ENCODE data around the gene PKP2. TPM values are rescaled to one million over a fixed set of nuclear protein-coding genes. Genes with fewer than 3 reads are reported as not detected.
A peak's percentile ranks its signal among the peaks of the same experiment; 100 is the strongest.

PKP2 gene
- total and polyA plus RNA-seq, 2 of the 13 experiments (the other 11 are each of a cell fraction or from before 2014, with no cell fraction given), result 15.1 to 25.3 TPM

DNA sequence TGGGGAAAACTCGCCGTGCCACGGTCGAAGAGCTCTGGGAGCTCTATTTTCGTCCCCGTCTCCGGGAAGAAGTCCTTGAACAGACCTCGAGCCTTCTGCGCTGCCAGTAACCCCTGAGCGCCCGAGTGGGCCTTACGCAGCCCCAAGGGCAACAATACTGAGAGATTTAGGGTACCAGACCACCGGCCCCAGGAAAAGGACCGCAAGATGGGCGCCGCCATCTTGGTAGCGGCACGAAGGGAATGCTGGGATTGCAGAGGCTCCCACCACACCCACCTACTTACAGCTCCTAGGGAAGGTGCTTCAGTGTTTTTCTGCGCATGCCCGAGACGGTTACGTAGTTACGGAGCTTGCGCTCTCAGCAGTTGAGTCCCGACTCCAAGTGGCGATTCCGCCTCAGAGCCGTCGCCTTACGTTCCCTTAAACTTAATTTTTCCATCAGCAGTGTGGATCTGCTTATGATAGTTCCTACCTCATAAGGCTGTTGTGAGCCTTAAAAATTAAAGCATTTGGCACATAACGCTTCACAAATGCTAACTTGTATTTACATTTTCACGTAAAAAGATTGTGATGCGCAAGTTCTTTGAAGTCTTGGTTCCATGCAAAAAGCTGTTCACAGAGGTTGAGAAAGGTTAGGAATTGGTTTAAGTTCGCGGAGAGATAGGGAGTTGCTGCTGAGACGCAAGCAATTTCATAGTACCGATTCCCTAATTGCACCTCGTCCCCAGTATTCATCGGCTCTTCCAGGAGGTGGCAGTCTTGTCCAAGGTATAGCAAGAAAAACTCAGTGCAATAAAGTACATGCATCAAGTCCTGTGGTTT, 140.7 kb downstream of the PKP2 start, which contains the start of gene YARS2 (continued):
- TF ChIP-seq, protein P1, sequence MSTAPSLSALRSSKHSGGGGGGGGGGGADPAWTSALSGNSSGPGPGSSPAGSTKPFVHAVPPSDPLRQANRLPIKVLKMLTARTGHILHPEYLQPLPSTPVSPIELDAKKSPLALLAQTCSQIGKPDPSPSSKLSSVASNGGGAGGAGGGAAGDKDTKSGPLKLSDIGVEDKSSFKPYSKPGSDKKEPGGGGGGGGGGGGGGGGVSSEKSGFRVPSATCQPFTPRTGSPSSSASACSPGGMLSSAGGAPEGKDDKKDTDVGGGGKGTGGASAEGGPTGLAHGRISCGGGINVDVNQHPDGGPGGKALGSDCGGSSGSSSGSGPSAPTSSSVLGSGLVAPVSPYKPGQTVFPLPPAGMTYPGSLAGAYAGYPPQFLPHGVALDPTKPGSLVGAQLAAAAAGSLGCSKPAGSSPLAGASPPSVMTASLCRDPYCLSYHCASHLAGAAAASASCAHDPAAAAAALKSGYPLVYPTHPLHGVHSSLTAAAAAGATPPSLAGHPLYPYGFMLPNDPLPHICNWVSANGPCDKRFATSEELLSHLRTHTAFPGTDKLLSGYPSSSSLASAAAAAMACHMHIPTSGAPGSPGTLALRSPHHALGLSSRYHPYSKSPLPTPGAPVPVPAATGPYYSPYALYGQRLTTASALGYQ (CRISPR knock-in tag; IDR thresholded peaks at IDR 0.05), result 0 out of 2 replicates have a peak, but pooled peaks have one; percentile 66
- TF ChIP-seq ZFP36L2 (CRISPR knock-in tag; IDR thresholded peaks at IDR 0.05), result no peak
- no peak for TF ChIP-seq SMAD1 (CRISPR knock-in tag; IDR thresholded peaks at IDR 0.05; ENCODE audit: borderline replicate concordance, low read depth)
- no peak for TF ChIP-seq ATRX (CRISPR knock-in tag; IDR thresholded peaks at IDR 0.05; ENCODE audit: borderline replicate concordance)
- no peak for TF ChIP-seq GZF1 (CRISPR knock-in tag; IDR thresholded peaks at IDR 0.05)
- TF ChIP-seq ZNF567 (CRISPR knock-in tag; IDR thresholded peaks at IDR 0.05; ENCODE audit: borderline replicate concordance), result 0 out of 2 replicates have a peak, but pooled peaks have one; percentile 4
- no peak for TF ChIP-seq TERF1 (CRISPR knock-in tag; IDR thresholded peaks at IDR 0.05)
- no peak for TF ChIP-seq RFXAP (CRISPR knock-in tag; IDR thresholded peaks at IDR 0.05; ENCODE audit: borderline replicate concordance)
- TF ChIP-seq DR1 (CRISPR knock-in tag; IDR thresholded peaks at IDR 0.05), result peak; percentile 24; the same call in 1 of the 2 replicates
- peak; percentile 17; the same call in 1 of the 2 replicates for TF ChIP-seq TSC22D2 (CRISPR knock-in tag; IDR thresholded peaks at IDR 0.05; ENCODE audit: borderline replicate concordance)
- TF ChIP-seq ZNF180 (CRISPR knock-in tag; IDR thresholded peaks at IDR 0.05; ENCODE audit: borderline replicate concordance, low read depth), result no peak
- TF ChIP-seq, protein P2, sequence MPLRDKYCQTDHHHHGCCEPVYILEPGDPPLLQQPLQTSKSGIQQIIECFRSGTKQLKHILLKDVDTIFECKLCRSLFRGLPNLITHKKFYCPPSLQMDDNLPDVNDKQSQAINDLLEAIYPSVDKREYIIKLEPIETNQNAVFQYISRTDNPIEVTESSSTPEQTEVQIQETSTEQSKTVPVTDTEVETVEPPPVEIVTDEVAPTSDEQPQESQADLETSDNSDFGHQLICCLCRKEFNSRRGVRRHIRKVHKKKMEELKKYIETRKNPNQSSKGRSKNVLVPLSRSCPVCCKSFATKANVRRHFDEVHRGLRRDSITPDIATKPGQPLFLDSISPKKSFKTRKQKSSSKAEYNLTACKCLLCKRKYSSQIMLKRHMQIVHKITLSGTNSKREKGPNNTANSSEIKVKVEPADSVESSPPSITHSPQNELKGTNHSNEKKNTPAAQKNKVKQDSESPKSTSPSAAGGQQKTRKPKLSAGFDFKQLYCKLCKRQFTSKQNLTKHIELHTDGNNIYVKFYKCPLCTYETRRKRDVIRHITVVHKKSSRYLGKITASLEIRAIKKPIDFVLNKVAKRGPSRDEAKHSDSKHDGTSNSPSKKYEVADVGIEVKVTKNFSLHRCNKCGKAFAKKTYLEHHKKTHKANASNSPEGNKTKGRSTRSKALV (CRISPR knock-in tag; IDR thresholded peaks at IDR 0.05), result no peak
- no peak for TF ChIP-seq ZNF121 (CRISPR knock-in tag; IDR thresholded peaks at IDR 0.05)
- TF ChIP-seq ZNF367 (CRISPR knock-in tag; IDR thresholded peaks at IDR 0.05; ENCODE audit: borderline replicate concordance), result no peak
- no peak for TF ChIP-seq ZNF496 (CRISPR knock-in tag; IDR thresholded peaks at IDR 0.05; ENCODE audit: insufficient replicate concordance)
- TF ChIP-seq ZNF614 (CRISPR knock-in tag; IDR thresholded peaks at IDR 0.05; ENCODE audit: borderline replicate concordance), result no peak
- no peak for TF ChIP-seq ZKSCAN5 (CRISPR knock-in tag; IDR thresholded peaks at IDR 0.05)
- TF ChIP-seq ZNF24 (IDR thresholded peaks at IDR 0.05), result no peak
- TF ChIP-seq ZNF616 (CRISPR knock-in tag; IDR thresholded peaks at IDR 0.05; ENCODE audit: low read depth), result no peak
- no peak for TF ChIP-seq ZNF569 (CRISPR knock-in tag; IDR thresholded peaks at IDR 0.05; ENCODE audit: borderline replicate concordance)
- no peak for TF ChIP-seq CREB3 (CRISPR knock-in tag; IDR thresholded peaks at IDR 0.05)
- no peak for TF ChIP-seq ZBTB38 (CRISPR knock-in tag; IDR thresholded peaks at IDR 0.05)
- TF ChIP-seq ZNF329 (CRISPR knock-in tag; IDR thresholded peaks at IDR 0.05; ENCODE audit: low read depth), result no peak
- TF ChIP-seq ZMYM4 (CRISPR knock-in tag; IDR thresholded peaks at IDR 0.05), result peak; percentile 63
